Tibial nerve (tissue), 4 donors: ENCODE data around the gene RNF114. TPM values are rescaled to one million over a fixed set of nuclear protein-coding genes. Genes with fewer than 3 reads are reported as not detected.

Source experiments
- DNase-seq, 2 donors: peaks; one replicate each; pipeline ENCODE4 v3.0.0-alpha.2; 2019; ENCODE audit warnings: low spot score in 2 of 2
- H3K27ac ChIP-seq, 4 donors: fragments of 200-600 bp; sonication (generic) in 3 of 4; one replicate each; pipeline ENCODE4 v1.5.1; 2017 to 2019; ENCODE audit warnings: mild to moderate bottlenecking in 1 of 4
- H3K27me3 ChIP-seq, 2 donors: fragments of 200-600 bp; sonication (generic) in 1 of 2; one replicate each; pipeline versions ENCODE4 v1.5.1 to v1.6.0; 2017 to 2019
- H3K36me3 ChIP-seq, 3 donors: fragments of 200-600 bp; sonication (generic); one replicate each; pipeline ENCODE4 v1.5.1; 2018 to 2019
- H3K4me1 ChIP-seq, 4 donors: fragments of 200-600 bp; sonication (generic) in 3 of 4; one replicate each; pipeline ENCODE4 v1.5.1; 2017 to 2019
- H3K4me3 ChIP-seq, 4 donors: fragments of 200-600 bp; sonication (generic) in 3 of 4; one replicate each; pipeline ENCODE4 v1.5.1; 2017 to 2019; ENCODE audit warnings: mild to moderate bottlenecking in 1 of 4, moderate library complexity in 1 of 4
- H3K9me3 ChIP-seq, 4 donors: fragments of 200-600 bp; sonication (generic) in 3 of 4; one replicate each; pipeline ENCODE4 v1.5.1; 2017 to 2019
- EP300 ChIP-seq, 2 donors: sonication (generic); formaldehyde crosslinking; IDR thresholded peaks; one replicate each; pipeline ENCODE4 v1.6.1; 2017; ENCODE audit warnings: antibody characterized with exemption in 2 of 2, mild to moderate bottlenecking in 1 of 2
- POLR2A ChIP-seq, 2 donors: fragments of 450-650 bp; IDR thresholded peaks; one replicate each; pipeline ENCODE4 v1.6.1; 2017; ENCODE audit warnings: antibody characterized with exemption in 2 of 2, mild to moderate bottlenecking in 2 of 2, moderate library complexity in 2 of 2
- WGBS, 2 donors: methylation state at CpG; one replicate each; pipeline ENCODE4 v1.1.5; 2018; 5-methylcytosine and 5-hydroxymethylcytosine counted together
- total RNA-seq, 4 donors: library from RNA; depleted of rRNA; stranded (reverse); fragments of >200 nt; gene quantifications; one replicate each; pipeline ENCODE4 v1.1.0, GENCODE V29; 2016
- TF ChIP-seq, protein P1 (sequence below), 5 experiments: fragments of 200-600 bp in 3 of 5; fragments of 450-650 bp in 2 of 5; sonication (generic) in 3 of 5; IDR thresholded peaks; one replicate each; pipeline ENCODE4 v1.5.1; 2016 to 2019; ENCODE audit warnings: antibody characterized with exemption in 5 of 5, mild to moderate bottlenecking in 3 of 5, moderate library complexity in 2 of 5

The RNF114 gene
- total RNA-seq, 4 donors from 2014 or later: 211 to 311 (median 272) TPM

- peak within 1 kb of the TSS; percentile 54 to 61 (median 56) for H3K4me3 ChIP-seq
- TF ChIP-seq, protein P1, sequence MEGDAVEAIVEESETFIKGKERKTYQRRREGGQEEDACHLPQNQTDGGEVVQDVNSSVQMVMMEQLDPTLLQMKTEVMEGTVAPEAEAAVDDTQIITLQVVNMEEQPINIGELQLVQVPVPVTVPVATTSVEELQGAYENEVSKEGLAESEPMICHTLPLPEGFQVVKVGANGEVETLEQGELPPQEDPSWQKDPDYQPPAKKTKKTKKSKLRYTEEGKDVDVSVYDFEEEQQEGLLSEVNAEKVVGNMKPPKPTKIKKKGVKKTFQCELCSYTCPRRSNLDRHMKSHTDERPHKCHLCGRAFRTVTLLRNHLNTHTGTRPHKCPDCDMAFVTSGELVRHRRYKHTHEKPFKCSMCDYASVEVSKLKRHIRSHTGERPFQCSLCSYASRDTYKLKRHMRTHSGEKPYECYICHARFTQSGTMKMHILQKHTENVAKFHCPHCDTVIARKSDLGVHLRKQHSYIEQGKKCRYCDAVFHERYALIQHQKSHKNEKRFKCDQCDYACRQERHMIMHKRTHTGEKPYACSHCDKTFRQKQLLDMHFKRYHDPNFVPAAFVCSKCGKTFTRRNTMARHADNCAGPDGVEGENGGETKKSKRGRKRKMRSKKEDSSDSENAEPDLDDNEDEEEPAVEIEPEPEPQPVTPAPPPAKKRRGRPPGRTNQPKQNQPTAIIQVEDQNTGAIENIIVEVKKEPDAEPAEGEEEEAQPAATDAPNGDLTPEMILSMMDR (IDR thresholded peaks at IDR 0.05): peak in 4 of 5 experiments; percentile 45 to 84 (median 62)
- peak in 1 of 2 donors; percentile 97 for TF ChIP-seq EP300 (IDR thresholded peaks at IDR 0.05)
- peak; percentile 65 to 84 for TF ChIP-seq POLR2A (IDR thresholded peaks at IDR 0.05)
- no peaks in the 10 kb centered on the region for H3K27me3 ChIP-seq
- peak; percentile 45 to 51 for DNase-seq
- peak within 1 kb of the TSS; percentile 43 to 95 (median 77) for H3K27ac ChIP-seq
- H3K36me3 ChIP-seq: peaks cover 0 to 5% (median 0%) of the 10 kb centered on the region in 3 donors
- no peaks in the 10 kb centered on the region for H3K9me3 ChIP-seq
- WGBS, 2 donors: 8 to 11% methylated on average over 20 to 26 of the region's 90 CpGs
- H3K4me1 ChIP-seq: peaks cover 0 to 77% (median 30%) of the 10 kb centered on the region in 4 donors
Measured at GRCh38 chr20:49982346-49983122, 46.3 kb downstream of the RNF114 start, which contains the start of gene SNAI1. Gene SNAI1, plus strand, starts transcription at chr20:49982980. Its CDS starts 80 bp downstream, at chr20:49983060.

- peaks cover 0 to 9% (median 0%) of the 10 kb centered on the region in 3 donors for H3K36me3 ChIP-seq
- H3K27ac ChIP-seq: peak overlapping the region; percentile 43 to 95 (median 77)
- H3K4me3 ChIP-seq: peak overlapping the region; percentile 54 to 61 (median 56)
- H3K9me3 ChIP-seq: no peaks in the 10 kb centered on the region
- H3K27me3 ChIP-seq: no peaks in the 10 kb centered on the region
- TF ChIP-seq, protein P1 (IDR thresholded peaks at IDR 0.05): no peak
- TF ChIP-seq POLR2A (IDR thresholded peaks at IDR 0.05) (no peak), EP300 (IDR thresholded peaks at IDR 0.05) (no peak)
- H3K4me1 ChIP-seq: peaks cover 0 to 85% (median 36%) of the 10 kb centered on the region in 4 donors
- WGBS, 2 donors: 12 to 18% methylated on average over 24 of the region's 24 CpGs
- DNase-seq: no peak
Measured at GRCh38 chr20:49983123-49983847, 47.1 kb downstream of the RNF114 start.

DNA sequence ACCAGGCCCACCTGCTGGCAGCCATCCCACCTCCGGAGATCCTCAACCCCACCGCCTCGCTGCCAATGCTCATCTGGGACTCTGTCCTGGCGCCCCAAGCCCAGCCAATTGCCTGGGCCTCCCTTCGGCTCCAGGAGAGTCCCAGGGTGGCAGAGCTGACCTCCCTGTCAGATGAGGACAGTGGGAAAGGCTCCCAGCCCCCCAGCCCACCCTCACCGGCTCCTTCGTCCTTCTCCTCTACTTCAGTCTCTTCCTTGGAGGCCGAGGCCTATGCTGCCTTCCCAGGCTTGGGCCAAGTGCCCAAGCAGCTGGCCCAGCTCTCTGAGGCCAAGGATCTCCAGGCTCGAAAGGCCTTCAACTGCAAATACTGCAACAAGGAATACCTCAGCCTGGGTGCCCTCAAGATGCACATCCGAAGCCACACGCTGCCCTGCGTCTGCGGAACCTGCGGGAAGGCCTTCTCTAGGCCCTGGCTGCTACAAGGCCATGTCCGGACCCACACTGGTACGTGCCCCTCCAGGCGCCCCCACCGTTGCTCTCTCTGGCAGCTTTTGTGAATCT, 47.7 kb downstream of the RNF114 start:
- Histone ChIP-seq H3K27me3 (no peaks in the 10 kb centered on the region), H3K9me3 (no peaks in the 10 kb centered on the region), H3K27ac (peak overlapping the region; percentile 43 to 95 (median 77)), H3K4me1 (peaks cover 0 to 89% (median 41%) of the 10 kb centered on the region in 4 donors), H3K36me3 (peaks cover 0 to 10% (median 0%) of the 10 kb centered on the region in 3 donors), H3K4me3 (peak overlapping the region; percentile 54 to 61 (median 56))
- no peak for TF ChIP-seq POLR2A (IDR thresholded peaks at IDR 0.05)
- TF ChIP-seq, protein P1 (IDR thresholded peaks at IDR 0.05): no peak
- TF ChIP-seq EP300 (IDR thresholded peaks at IDR 0.05): no peak
- DNase-seq: no peak
- 53 to 57% methylated on average over 17 to 18 of the region's 18 CpGs for WGBS, 2 donors

- Histone ChIP-seq H3K27ac (peak overlapping the region; percentile 43 to 95 (median 77)), H3K9me3 (no peaks in the 10 kb centered on the region)
Measured at GRCh38 chr20:49984426-49985153, 48.4 kb downstream of the RNF114 start.

More at GRCh38 chr20:49984426-49985153, 48.4 kb downstream of the RNF114 start:
- 61 to 62% methylated on average over 13 of the region's 13 CpGs for WGBS, 2 donors
- H3K36me3 ChIP-seq: peaks cover 0 to 10% (median 0%) of the 10 kb centered on the region in 3 donors
- DNase-seq: no peak
- H3K27me3 ChIP-seq: no peaks in the 10 kb centered on the region
- TF ChIP-seq EP300 (IDR thresholded peaks at IDR 0.05) (no peak), POLR2A (IDR thresholded peaks at IDR 0.05) (no peak)
- TF ChIP-seq, protein P1 (IDR thresholded peaks at IDR 0.05): no peak
- H3K4me1 ChIP-seq: peaks cover 0 to 89% (median 42%) of the 10 kb centered on the region in 4 donors
- peak overlapping the region; percentile 54 to 61 (median 56) for H3K4me3 ChIP-seq
